ENCODE results near the gene ZFYVE28.

DNA sequence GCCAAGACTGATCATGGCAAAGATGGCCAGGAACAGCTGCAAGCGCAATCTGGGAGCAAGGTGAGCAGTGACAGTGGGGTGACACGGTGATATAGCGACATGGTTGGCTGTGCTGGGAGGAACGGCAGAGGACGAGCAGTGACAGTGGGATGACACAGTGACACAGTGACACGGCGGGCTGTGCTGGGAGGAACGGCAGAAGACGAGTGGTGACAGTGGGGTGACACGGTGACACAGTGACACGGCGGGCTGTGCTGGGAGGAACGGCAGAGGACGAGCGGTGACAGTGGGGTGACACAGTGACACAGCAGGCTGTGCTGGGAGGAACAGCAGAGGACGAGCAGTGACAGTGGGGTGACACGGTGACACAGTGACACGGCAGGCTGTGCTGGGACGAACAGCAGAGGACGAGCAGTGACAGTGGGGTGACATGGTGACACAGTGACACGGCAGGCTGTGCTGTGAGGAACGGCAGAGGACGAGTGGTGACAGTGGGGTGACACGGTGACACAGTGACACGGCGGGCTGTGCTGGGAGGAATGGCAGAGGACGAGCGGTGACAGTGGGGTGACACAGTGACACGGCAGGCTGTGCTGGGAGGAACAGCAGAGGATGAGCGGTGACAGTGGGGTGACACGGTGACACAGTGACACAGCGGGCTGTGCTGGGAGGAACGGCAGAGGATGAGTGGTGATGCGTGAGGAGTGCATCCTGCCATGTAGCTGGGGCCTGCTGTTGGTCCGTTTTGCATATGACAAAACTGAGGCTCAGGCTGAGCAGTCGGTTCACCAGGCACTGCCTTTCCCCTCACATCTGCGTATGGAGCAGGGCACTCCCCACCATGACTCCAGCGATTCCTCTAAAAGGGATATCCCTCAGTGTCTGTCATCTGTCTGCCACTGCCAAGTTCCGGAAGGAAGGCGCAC, 120.6 kb downstream of the ZFYVE28 start:
- TF ChIP-seq, protein P1, sequence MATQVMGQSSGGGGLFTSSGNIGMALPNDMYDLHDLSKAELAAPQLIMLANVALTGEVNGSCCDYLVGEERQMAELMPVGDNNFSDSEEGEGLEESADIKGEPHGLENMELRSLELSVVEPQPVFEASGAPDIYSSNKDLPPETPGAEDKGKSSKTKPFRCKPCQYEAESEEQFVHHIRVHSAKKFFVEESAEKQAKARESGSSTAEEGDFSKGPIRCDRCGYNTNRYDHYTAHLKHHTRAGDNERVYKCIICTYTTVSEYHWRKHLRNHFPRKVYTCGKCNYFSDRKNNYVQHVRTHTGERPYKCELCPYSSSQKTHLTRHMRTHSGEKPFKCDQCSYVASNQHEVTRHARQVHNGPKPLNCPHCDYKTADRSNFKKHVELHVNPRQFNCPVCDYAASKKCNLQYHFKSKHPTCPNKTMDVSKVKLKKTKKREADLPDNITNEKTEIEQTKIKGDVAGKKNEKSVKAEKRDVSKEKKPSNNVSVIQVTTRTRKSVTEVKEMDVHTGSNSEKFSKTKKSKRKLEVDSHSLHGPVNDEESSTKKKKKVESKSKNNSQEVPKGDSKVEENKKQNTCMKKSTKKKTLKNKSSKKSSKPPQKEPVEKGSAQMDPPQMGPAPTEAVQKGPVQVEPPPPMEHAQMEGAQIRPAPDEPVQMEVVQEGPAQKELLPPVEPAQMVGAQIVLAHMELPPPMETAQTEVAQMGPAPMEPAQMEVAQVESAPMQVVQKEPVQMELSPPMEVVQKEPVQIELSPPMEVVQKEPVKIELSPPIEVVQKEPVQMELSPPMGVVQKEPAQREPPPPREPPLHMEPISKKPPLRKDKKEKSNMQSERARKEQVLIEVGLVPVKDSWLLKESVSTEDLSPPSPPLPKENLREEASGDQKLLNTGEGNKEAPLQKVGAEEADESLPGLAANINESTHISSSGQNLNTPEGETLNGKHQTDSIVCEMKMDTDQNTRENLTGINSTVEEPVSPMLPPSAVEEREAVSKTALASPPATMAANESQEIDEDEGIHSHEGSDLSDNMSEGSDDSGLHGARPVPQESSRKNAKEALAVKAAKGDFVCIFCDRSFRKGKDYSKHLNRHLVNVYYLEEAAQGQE (IDR thresholded peaks at IDR 0.05; ENCODE audit: insufficient read depth in 1 of 2, low read depth in 2 of 2, low read length in 2 of 2): no peak
- TF ChIP-seq POLR2AphosphoS5 (IDR thresholded peaks at IDR 0.05; ENCODE audit: low read depth, low read length): no peak
- no peak for TF ChIP-seq TAF1 (IDR thresholded peaks at IDR 0.05; ENCODE audit: borderline replicate concordance, insufficient read depth, low read length)
- TF ChIP-seq SIN3A (IDR thresholded peaks at IDR 0.05; ENCODE audit: borderline replicate concordance, insufficient read depth, low read length): no peak
